ENCODE results near the gene MAML1.
A peak's percentile ranks its signal among the peaks of the same experiment; 100 is the strongest.

Gene MAML1

DNA sequence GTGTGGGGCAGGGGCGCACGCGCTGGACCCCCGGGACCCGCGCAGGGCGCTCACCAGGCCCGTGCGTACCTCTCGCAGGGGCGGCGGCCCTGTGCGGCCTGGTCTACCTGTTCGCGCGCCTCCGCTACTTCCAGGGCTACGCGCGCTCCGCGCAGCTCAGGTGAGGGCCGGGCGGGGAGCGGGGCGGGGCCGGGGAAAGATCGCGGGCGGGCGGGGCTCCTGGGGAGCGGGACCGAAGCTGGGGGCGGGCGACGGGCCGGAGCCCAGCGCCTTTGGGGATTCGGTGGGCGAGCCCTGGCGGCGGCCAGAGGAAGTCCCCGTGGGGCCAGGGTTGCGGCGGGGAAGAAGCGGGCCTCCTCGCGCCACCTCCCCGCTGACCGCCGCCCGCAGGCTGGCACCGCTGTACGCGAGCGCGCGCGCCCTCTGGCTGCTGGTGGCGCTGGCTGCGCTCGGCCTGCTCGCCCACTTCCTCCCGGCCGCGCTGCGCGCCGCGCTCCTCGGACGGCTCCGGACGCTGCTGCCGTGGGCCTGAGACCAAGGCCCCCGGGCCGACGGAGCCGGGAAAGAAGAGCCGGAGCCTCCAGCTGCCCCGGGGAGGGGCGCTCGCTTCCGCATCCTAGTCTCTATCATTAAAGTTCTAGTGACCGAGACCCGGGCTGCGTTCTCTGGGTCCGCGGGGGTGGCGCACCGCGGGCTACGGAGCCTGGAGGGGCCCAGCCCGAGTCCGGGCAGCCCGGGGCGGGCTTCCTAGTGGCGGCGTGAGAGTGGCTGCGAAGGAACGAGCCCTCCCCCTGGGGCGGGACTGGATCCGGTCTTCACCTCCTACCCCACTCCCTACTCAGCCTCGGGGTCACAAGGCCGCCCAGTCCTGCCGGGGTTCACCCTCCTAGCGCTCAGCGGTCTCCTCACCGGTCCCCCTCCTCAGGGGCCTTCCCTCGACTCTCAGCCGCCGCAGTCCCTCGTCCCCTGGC, 63.5 kb downstream of the MAML1 start:
- H3K27me3 ChIP-seq (ENCODE audit: insufficient read depth, low read length, poor library complexity, severe bottlenecking) = no peaks in the 10 kb centered on the region
- H2AFZ ChIP-seq (ENCODE audit: low read length) = no peak overlapping the region
- TF ChIP-seq, protein P1, sequence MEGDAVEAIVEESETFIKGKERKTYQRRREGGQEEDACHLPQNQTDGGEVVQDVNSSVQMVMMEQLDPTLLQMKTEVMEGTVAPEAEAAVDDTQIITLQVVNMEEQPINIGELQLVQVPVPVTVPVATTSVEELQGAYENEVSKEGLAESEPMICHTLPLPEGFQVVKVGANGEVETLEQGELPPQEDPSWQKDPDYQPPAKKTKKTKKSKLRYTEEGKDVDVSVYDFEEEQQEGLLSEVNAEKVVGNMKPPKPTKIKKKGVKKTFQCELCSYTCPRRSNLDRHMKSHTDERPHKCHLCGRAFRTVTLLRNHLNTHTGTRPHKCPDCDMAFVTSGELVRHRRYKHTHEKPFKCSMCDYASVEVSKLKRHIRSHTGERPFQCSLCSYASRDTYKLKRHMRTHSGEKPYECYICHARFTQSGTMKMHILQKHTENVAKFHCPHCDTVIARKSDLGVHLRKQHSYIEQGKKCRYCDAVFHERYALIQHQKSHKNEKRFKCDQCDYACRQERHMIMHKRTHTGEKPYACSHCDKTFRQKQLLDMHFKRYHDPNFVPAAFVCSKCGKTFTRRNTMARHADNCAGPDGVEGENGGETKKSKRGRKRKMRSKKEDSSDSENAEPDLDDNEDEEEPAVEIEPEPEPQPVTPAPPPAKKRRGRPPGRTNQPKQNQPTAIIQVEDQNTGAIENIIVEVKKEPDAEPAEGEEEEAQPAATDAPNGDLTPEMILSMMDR (conservative IDR thresholded peaks at IDR 0.05; ENCODE audit: low read length) = peak; percentile 40
- no peak for TF ChIP-seq EZH2phosphoT487 (IDR thresholded peaks at IDR 0.05; ENCODE audit: borderline replicate concordance)

DNA sequence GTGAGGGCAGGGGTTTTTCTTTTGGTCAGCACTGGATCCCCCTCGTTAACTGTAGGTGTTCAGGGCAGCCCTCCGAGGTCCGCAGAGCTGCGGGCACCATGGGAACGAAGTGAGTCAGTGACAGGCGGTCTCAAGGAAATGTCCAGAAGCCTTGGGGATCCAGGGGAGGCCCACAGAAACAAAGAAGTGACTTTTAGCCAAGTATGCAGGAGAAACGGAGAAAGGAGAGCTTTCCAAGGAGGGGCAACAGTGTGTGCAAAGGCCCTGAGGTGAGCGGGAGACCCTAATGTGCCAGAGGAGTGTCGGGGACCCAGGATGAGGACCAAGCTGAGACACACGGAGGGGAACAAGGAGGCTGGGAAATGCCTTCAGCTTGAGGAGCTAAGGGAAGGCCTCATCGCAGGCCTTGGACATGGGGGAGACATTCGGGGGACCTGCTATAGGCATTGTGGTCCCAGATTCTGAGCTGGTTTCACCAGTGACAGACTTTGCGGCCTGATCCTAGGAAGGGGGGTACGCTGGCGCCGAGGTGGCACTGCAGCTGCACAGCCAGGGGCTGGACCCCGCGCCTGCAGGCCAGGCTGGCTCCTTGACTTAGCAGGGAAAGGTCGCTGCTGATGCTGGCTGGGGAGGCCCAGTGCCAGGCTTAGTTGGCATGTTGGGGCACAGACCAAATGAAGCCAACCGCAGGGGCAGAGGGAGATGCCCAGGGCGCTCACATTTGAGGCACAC, 64.4 kb downstream of the MAML1 start:
- no peak overlapping the region for H2AFZ ChIP-seq (ENCODE audit: low read length)
- H3K9ac ChIP-seq (ENCODE audit: low read depth, low read length, poor library complexity, severe bottlenecking) = peak overlapping the region; percentile 64
- no peaks in the 10 kb centered on the region for H3F3A ChIP-seq (ENCODE audit: low read depth)
- no peaks in the 10 kb centered on the region for H3K9me3 ChIP-seq (ENCODE audit: insufficient read depth, low read depth, low read length)
- H3K27me3 ChIP-seq (ENCODE audit: insufficient read depth, low read length, poor library complexity, severe bottlenecking) = no peaks in the 10 kb centered on the region
- H4K20me1 ChIP-seq (ENCODE audit: insufficient read depth, low read length, poor library complexity, severe bottlenecking) = no peaks in the 10 kb centered on the region
- peaks cover 6% of the 10 kb centered on the region; the same call in 1 of the 2 replicates for H3K36me3 ChIP-seq (ENCODE audit: insufficient read depth, low read length)
- peak overlapping the region; percentile 73 for H3K4me2 ChIP-seq (ENCODE audit: low read depth, low read length, poor library complexity, severe bottlenecking)
- no peaks in the 10 kb centered on the region for H3K9me2 ChIP-seq (replicated peaks; ENCODE audit: low read depth, low read length)
- peaks cover 21% of the 10 kb centered on the region for H3K4me1 ChIP-seq (ENCODE audit: insufficient read depth, low read length, poor library complexity, severe bottlenecking)
- peak overlapping the region; percentile 66 for H3K4me3 ChIP-seq (ENCODE audit: low read length, poor library complexity, severe bottlenecking)
- H3K79me2 ChIP-seq (ENCODE audit: insufficient read depth, low read length) = no peaks in the 10 kb centered on the region
- TF ChIP-seq, protein P1 (conservative IDR thresholded peaks at IDR 0.05; ENCODE audit: low read length) = no peak
- no peak for TF ChIP-seq EZH2phosphoT487 (IDR thresholded peaks at IDR 0.05; ENCODE audit: borderline replicate concordance)

More for the DNA sequence above, 63.5 kb downstream of the MAML1 start:
- Histone ChIP-seq H3K4me3 (ENCODE audit: low read length, poor library complexity, severe bottlenecking) (peak overlapping the region; percentile 66), H3K4me1 (ENCODE audit: insufficient read depth, low read length, poor library complexity, severe bottlenecking) (peaks cover 21% of the 10 kb centered on the region), H3F3A (ENCODE audit: low read depth) (no peaks in the 10 kb centered on the region), H3K36me3 (ENCODE audit: insufficient read depth, low read length) (peaks cover 6% of the 10 kb centered on the region; the same call in 1 of the 2 replicates), H3K4me2 (ENCODE audit: low read depth, low read length, poor library complexity, severe bottlenecking) (peak overlapping the region; percentile 83), H3K9me3 (ENCODE audit: insufficient read depth, low read depth, low read length) (no peaks in the 10 kb centered on the region), H3K9ac (ENCODE audit: low read depth, low read length, poor library complexity, severe bottlenecking) (peak overlapping the region; percentile 64), H3K79me2 (ENCODE audit: insufficient read depth, low read length) (no peaks in the 10 kb centered on the region), H3K9me2 (replicated peaks; ENCODE audit: low read depth, low read length) (no peaks in the 10 kb centered on the region), H4K20me1 (ENCODE audit: insufficient read depth, low read length, poor library complexity, severe bottlenecking) (no peaks in the 10 kb centered on the region)

DNA sequence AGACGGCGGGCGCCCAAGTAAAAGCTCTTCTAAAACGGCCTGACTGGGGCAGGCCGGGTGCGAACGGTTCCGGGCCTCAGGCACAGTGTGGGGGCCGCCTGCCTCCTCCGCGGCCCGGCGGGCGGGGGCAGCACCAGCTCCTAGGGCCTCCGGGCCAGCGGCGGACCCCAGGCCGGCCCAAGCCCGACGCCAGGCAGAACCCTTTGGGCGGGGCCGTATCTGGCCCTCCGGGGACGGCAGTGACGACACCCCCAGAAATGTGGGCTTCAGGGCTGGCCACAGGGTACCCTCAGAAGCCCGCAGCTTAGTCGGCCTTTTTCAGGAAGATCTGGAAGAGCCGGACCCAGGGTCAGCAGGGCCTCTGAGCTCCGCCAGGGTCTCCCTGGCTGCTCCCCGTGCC, 65.1 kb downstream of the MAML1 start:
- peaks cover 21% of the 10 kb centered on the region for H3K4me1 ChIP-seq (ENCODE audit: insufficient read depth, low read length, poor library complexity, severe bottlenecking)
- H3K9ac ChIP-seq (ENCODE audit: low read depth, low read length, poor library complexity, severe bottlenecking) = no peak overlapping the region
- TF ChIP-seq, protein P1 (conservative IDR thresholded peaks at IDR 0.05; ENCODE audit: low read length) = no peak
- no peaks in the 10 kb centered on the region for H3K9me2 ChIP-seq (replicated peaks; ENCODE audit: low read depth, low read length)
- peaks cover 6% of the 10 kb centered on the region; the same call in 1 of the 2 replicates for H3K36me3 ChIP-seq (ENCODE audit: insufficient read depth, low read length)
- H3K9me3 ChIP-seq (ENCODE audit: insufficient read depth, low read depth, low read length) = no peaks in the 10 kb centered on the region
- no peak overlapping the region for H3K4me3 ChIP-seq (ENCODE audit: low read length, poor library complexity, severe bottlenecking)
- H3K4me2 ChIP-seq (ENCODE audit: low read depth, low read length, poor library complexity, severe bottlenecking) = no peak overlapping the region
- no peak overlapping the region for H2AFZ ChIP-seq (ENCODE audit: low read length)
- no peaks in the 10 kb centered on the region for H3F3A ChIP-seq (ENCODE audit: low read depth)
- no peaks in the 10 kb centered on the region; the same call in 1 of the 2 replicates for H3K79me2 ChIP-seq (ENCODE audit: insufficient read depth, low read length)
- H4K20me1 ChIP-seq (ENCODE audit: insufficient read depth, low read length, poor library complexity, severe bottlenecking) = peaks cover 2% of the 10 kb centered on the region
- H3K27me3 ChIP-seq (ENCODE audit: insufficient read depth, low read length, poor library complexity, severe bottlenecking) = no peaks in the 10 kb centered on the region

Data from Loucy (cell line).